ENCODE measurements around the gene OPCML. TPM values are rescaled to one million over a fixed set of nuclear protein-coding genes. Genes with fewer than 3 reads are reported as not detected.

The OPCML gene
- total RNA-seq, 1 donor from 2014 or later = 4.6 TPM

DNA sequence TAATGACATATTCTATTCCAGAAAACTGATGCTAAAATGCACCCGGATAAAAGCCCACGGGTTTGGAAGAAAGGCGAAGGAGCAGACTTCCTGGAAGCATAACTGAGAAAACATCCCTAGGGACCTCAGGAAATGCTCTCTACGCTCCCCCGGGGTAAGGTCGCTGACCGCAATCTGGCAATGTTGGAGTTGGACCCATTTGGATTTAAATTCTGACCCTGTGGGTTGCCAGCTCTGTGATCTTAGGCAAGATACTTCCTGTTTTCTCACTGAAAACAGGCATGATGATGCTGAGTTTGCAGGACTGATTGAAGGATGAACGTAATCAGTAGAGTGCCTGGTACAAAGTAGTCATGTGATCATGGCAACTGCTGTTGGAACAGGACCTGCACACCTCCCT lies 1107.9 kb downstream of the OPCML start:
- Mint-ChIP-seq H3K9me3 (no peaks in the 10 kb centered on the region), H3K27ac (no peak overlapping the region), H3K4me3 (no peak overlapping the region), H3K4me1 (ENCODE audit: unreplicated experiment) (peaks cover 8% of the 10 kb centered on the region), H3K36me3 (no peaks in the 10 kb centered on the region), H3K27me3 (peaks cover 35% of the 10 kb centered on the region)
- no peak for DNase-seq (ENCODE audit: extremely low spot score, unreplicated experiment)
- TF ChIP-seq, protein P1, sequence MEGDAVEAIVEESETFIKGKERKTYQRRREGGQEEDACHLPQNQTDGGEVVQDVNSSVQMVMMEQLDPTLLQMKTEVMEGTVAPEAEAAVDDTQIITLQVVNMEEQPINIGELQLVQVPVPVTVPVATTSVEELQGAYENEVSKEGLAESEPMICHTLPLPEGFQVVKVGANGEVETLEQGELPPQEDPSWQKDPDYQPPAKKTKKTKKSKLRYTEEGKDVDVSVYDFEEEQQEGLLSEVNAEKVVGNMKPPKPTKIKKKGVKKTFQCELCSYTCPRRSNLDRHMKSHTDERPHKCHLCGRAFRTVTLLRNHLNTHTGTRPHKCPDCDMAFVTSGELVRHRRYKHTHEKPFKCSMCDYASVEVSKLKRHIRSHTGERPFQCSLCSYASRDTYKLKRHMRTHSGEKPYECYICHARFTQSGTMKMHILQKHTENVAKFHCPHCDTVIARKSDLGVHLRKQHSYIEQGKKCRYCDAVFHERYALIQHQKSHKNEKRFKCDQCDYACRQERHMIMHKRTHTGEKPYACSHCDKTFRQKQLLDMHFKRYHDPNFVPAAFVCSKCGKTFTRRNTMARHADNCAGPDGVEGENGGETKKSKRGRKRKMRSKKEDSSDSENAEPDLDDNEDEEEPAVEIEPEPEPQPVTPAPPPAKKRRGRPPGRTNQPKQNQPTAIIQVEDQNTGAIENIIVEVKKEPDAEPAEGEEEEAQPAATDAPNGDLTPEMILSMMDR (conservative IDR thresholded peaks at IDR 0.05) = no peak

- TF ChIP-seq, protein P1 (conservative IDR thresholded peaks at IDR 0.05) = no peak
- Mint-ChIP-seq H3K27ac (no peak overlapping the region), H3K36me3 (no peaks in the 10 kb centered on the region)
Measured at GRCh38 chr11:132423266-132423665, 1109.0 kb downstream of the OPCML start.

GRCh38 chr11:132422722-132423121 lies 1109.6 kb downstream of the OPCML start:
- no peak overlapping the region for H3K27ac Mint-ChIP-seq
- H3K36me3 Mint-ChIP-seq = no peaks in the 10 kb centered on the region
- no peak for DNase-seq (ENCODE audit: extremely low spot score, unreplicated experiment)
- H3K4me3 Mint-ChIP-seq = no peak overlapping the region
- TF ChIP-seq, protein P1 (conservative IDR thresholded peaks at IDR 0.05) = no peak
- peaks cover 22% of the 10 kb centered on the region for H3K27me3 Mint-ChIP-seq
- H3K9me3 Mint-ChIP-seq = no peaks in the 10 kb centered on the region
- H3K4me1 Mint-ChIP-seq (ENCODE audit: unreplicated experiment) = no peaks in the 10 kb centered on the region

More at GRCh38 chr11:132423266-132423665, 1109.0 kb downstream of the OPCML start:
- Mint-ChIP-seq H3K4me3 (no peak overlapping the region), H3K4me1 (ENCODE audit: unreplicated experiment) (no peaks in the 10 kb centered on the region), H3K27me3 (peaks cover 25% of the 10 kb centered on the region), H3K9me3 (no peaks in the 10 kb centered on the region)
- no peak for DNase-seq (ENCODE audit: extremely low spot score, unreplicated experiment)

DNA sequence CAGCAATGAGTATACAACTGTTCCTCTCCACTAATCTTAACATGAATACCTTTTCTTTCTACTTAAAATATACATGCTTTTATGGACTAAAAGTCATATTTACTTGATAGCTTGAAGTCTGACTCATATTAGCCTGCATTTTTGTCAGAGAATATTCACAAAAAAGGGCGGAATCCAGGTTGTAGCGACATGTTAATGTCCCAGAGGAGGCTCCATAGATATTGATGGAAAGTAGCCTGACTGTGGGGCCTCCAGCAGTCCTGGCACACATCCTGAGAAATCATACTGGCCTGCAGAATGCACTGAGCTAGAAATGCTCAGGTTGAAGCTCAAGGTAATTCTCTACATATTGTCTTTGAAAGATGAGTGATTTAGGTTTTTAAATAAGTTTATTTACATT lies 1110.7 kb downstream of the OPCML start:
- no peak overlapping the region for H3K27ac Mint-ChIP-seq
- no peaks in the 10 kb centered on the region for H3K9me3 Mint-ChIP-seq

GRCh38 chr11:132414451-132414850 lies 1117.8 kb downstream of the OPCML start:
- peaks cover 42% of the 10 kb centered on the region for H3K27me3 Mint-ChIP-seq
- H3K36me3 Mint-ChIP-seq = no peaks in the 10 kb centered on the region
- TF ChIP-seq, protein P1 (conservative IDR thresholded peaks at IDR 0.05) = no peak
- no peaks in the 10 kb centered on the region for H3K4me1 Mint-ChIP-seq (ENCODE audit: unreplicated experiment)
- no peak for DNase-seq (ENCODE audit: extremely low spot score, unreplicated experiment)
- no peak overlapping the region for H3K4me3 Mint-ChIP-seq
- H3K9me3 Mint-ChIP-seq = no peaks in the 10 kb centered on the region
- H3K27ac Mint-ChIP-seq = no peak overlapping the region

More for the DNA sequence above, 1110.7 kb downstream of the OPCML start:
- H3K4me1 Mint-ChIP-seq (ENCODE audit: unreplicated experiment) = no peaks in the 10 kb centered on the region
- no peak for DNase-seq (ENCODE audit: extremely low spot score, unreplicated experiment)
- H3K36me3 Mint-ChIP-seq = no peaks in the 10 kb centered on the region
- peaks cover 27% of the 10 kb centered on the region for H3K27me3 Mint-ChIP-seq
- TF ChIP-seq, protein P1 (conservative IDR thresholded peaks at IDR 0.05) = no peak
- no peak overlapping the region for H3K4me3 Mint-ChIP-seq

DNA sequence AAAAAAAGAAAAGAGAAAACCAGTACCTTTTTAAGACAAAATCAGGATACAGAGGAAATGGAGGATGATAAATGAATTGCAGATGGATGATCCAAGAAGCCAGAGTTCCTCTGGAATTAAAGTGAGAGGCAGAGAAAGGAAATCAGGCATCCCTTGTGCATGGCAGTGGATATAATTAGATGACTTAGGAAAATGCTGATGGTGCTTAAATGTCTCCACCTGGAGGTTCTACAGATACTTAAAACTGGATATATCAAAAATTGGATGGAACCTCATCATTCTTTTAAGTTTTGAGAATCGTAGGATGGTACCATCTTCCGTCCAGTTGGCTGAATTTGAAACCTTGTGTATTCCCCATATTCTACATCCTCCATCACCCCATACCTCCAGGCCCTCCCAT lies 1121.9 kb downstream of the OPCML start:
- H3K27me3 Mint-ChIP-seq = peaks cover 42% of the 10 kb centered on the region
- no peaks in the 10 kb centered on the region for H3K36me3 Mint-ChIP-seq
- H3K4me3 Mint-ChIP-seq = no peak overlapping the region
- TF ChIP-seq, protein P1 (conservative IDR thresholded peaks at IDR 0.05) = no peak
- no peak for DNase-seq (ENCODE audit: extremely low spot score, unreplicated experiment)
- peaks cover 3% of the 10 kb centered on the region for H3K4me1 Mint-ChIP-seq (ENCODE audit: unreplicated experiment)
- H3K9me3 Mint-ChIP-seq = no peaks in the 10 kb centered on the region
- H3K27ac Mint-ChIP-seq = no peak overlapping the region

All from type B pancreatic cell (in vitro differentiated cells).